HG03565 (cell line): ENCODE results near the gene KRT7.

Experiments
- ATAC-seq: cut with Tn5 transposase; IDR thresholded peaks from one replicate; pipeline ENCODE4 v1.9.1; 2021; ENCODE audit warnings: mild to moderate bottlenecking, moderate library complexity; ENCODE audit not compliant: unreplicated experiment

Gene KRT7

DNA sequence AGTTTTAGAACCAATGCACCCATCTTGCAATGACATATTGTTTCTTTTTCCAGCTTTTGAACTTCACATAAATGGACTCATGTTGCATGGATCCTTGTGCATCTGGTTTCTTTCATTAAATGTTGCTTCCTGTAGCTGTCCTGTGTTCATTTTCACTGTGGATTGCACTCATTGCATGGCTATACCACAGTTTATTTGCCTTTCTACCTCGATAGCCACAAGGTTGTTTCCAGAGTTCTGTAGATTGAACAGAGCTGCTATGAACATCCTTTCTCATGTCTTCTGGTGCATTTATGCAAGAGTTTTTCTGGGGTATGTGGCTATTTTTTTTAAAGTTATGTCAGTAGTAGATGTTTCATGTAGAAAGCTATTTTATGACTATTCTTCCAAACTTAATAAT lies 61.8 kb downstream of the KRT7 start:
- no peak for ATAC-seq

- ATAC-seq: no peak
Observed at GRCh38 chr12:52295663-52296062, 62.6 kb downstream of the KRT7 start.

DNA sequence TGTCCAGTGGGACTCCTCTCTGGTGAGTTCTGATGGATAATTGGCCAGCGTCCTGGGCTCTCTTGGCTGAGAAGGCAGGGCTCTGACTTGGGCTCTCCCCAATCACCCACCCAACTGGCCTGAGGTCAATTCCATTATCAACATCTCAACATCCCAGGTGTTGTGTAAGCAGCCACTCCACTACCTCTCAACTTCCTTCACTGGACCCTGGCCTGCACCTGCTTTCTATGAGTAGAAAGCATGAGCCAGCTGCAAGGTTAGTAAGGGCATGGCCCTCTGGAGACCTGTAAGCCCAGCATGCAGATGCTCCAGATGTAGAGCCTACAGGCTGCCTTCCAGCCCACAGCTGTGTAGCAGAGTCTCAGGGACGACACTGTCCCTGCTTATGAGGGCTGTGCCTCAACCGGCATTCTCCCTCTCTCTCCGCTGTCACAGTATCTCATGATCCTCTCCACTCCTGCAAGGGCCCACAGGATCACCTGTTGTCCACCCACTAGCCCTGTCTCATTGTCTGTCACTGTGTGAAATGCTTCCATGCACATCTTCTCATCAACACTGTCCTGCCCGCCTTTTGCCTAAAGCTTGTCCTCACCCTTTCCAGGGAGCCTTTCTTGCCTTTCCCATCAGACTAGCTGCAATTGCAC lies 63.7 kb downstream of the KRT7 start:
- ATAC-seq: no peak
